Activated B cell treated with CpG ODN at 0.5 μM for 24 hours (primary cell): ENCODE results near the gene PCGF2. TPM values are rescaled to one million over a fixed set of nuclear protein-coding genes. Genes with fewer than 3 reads are reported as not detected.

Experiments used
- ATAC-seq: fragments of 200-7000 bp; cut with Tn5 transposase; one replicate; pipeline ENCODE4 v1.10.0; 2021; ENCODE audit warnings: low read depth, mild to moderate bottlenecking, moderate library complexity
- CTCF ChIA-PET: fragments of 350-600 bp; sonication (Branson Sonifier 250); formaldehyde crosslinking; loops from one replicate; lab custom pipeline; 2021; ENCODE audit warnings: antibody characterized with exemption; lab: Charles Lee
- POLR2A ChIA-PET: fragments of 350-600 bp; sonication (Branson Sonifier 250); formaldehyde crosslinking; loops from one replicate; lab custom pipeline; 2021; ENCODE audit warnings: antibody characterized with exemption; lab: Charles Lee
- DNase-seq: peaks from one replicate; pipeline ENCODE4 v3.0.0; 2022
- H3K27ac Mint-ChIP-seq: one replicate; pipeline ENCODE4 v1.8.0; 2020; ENCODE audit warnings: mixed read lengths
- H3K27me3 Mint-ChIP-seq: one replicate; pipeline ENCODE4 v1.8.0; 2021; ENCODE audit warnings: mixed read lengths
- H3K36me3 Mint-ChIP-seq: one replicate; pipeline ENCODE4 v1.8.0; 2021; ENCODE audit warnings: low read depth, mixed read lengths
- H3K4me1 Mint-ChIP-seq: one replicate; pipeline ENCODE4 v1.8.0; 2021; ENCODE audit warnings: mixed read lengths
- H3K4me3 Mint-ChIP-seq: one replicate; pipeline ENCODE4 v1.8.0; 2020; ENCODE audit warnings: mild to moderate bottlenecking, mixed read lengths
- H3K9me3 Mint-ChIP-seq: one replicate; pipeline ENCODE4 v1.8.0; 2020; ENCODE audit warnings: mixed read lengths
- intact Hi-C: fragments of 100-400 bp; cut with micrococcal nuclease; formaldehyde crosslinking; loops from one replicate; pipeline ENCODE4 v1.15.1; 2024
- total RNA-seq: library from RNA; stranded (reverse); gene quantifications from 2 replicates; pipeline ENCODE4 v1.2.3, GENCODE V29; 2022
- TF ChIP-seq, protein P1 (sequence below): fragments of 200-600 bp; IDR thresholded peaks from one replicate; pipeline ENCODE4 v1.8.0; 2022; ENCODE audit warnings: antibody characterized with exemption, mild to moderate bottlenecking

The PCGF2 gene
- total RNA-seq = not detected in 2 replicates

DNA sequence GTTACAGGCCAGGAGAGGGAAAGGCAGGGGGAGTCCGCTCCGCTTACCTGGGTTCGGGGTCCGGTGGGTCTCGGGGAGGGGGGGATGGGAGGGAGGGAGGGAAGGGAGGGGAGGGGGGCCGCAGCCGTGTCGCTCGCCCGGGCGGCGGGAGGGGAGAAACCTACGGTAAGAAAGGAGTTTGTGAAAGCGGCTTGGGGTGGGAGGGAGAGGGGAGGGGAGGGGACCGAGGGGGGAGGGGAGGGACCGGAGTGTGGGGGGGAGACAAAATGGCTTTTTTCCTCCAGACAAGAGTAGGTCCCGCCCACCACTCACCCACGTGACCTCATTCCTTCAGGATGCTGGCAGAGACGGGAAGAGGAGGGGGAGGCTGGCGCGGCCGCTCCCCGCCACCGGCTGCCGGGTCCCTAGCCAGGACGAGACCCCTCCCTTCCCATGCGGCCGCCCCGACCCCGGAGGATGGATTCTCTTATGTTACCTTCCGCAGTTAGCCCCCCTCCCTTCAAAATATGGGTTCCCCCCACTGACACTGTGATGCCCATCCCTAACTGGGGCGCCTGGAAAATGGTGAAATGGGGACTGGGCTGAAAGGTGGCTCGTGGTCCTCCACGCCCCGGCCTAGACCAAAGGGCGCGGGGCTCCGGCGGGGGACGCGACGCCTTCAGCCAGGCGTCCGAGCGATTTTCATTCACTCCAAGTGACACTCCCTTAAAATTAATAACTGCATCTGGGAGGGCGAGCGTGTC is at the start of gene PCGF2:
Gene PCGF2 (minus strand): TSS at position 188 of the 743 bp plus-strand sequence. CDS start 7,934 bp downstream, outside the sequence.
- ChIA-PET CTCF (no interaction called here), POLR2A (interaction anchor here (1.7 kb wide), 1 partner anchor 17 kb away, joined by 4 read pairs; no protein-coding TSS in a partner anchor)
- H3K27me3 Mint-ChIP-seq = peaks cover 39% of the 10 kb centered on the region
- peaks cover 10% of the 10 kb centered on the region for H3K36me3 Mint-ChIP-seq
- intact Hi-C loops = no loop called here
- H3K4me1 Mint-ChIP-seq = peaks cover 59% of the 10 kb centered on the region
- no peak within 1 kb of the TSS for H3K27ac Mint-ChIP-seq
- peak within 1 kb of the TSS; percentile 83 for H3K4me3 Mint-ChIP-seq
- H3K9me3 Mint-ChIP-seq = no peaks in the 10 kb centered on the region
- DNase-seq = no peak
- TF ChIP-seq, protein P1, sequence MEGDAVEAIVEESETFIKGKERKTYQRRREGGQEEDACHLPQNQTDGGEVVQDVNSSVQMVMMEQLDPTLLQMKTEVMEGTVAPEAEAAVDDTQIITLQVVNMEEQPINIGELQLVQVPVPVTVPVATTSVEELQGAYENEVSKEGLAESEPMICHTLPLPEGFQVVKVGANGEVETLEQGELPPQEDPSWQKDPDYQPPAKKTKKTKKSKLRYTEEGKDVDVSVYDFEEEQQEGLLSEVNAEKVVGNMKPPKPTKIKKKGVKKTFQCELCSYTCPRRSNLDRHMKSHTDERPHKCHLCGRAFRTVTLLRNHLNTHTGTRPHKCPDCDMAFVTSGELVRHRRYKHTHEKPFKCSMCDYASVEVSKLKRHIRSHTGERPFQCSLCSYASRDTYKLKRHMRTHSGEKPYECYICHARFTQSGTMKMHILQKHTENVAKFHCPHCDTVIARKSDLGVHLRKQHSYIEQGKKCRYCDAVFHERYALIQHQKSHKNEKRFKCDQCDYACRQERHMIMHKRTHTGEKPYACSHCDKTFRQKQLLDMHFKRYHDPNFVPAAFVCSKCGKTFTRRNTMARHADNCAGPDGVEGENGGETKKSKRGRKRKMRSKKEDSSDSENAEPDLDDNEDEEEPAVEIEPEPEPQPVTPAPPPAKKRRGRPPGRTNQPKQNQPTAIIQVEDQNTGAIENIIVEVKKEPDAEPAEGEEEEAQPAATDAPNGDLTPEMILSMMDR = no peak
- ATAC-seq = no peak

DNA sequence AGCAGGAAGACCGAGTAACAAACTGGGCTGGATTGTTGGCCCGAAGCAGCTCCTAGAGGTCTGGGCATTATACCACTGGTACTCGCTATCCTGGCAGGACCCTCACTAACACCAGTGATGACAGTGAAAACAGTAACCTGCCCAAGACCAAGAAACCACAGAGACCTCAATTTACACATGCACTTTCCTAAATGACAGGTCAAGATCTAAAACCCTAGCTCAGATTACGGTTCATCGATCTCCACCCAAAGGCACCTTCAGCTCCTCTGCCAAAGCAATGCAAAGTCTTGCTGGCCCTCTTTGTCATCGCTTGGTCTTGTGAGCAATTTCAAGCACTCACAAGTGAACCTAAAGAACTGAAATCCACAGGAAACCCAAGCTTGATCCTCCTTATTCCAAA is 49.7 kb upstream of the PCGF2 start:
- Mint-ChIP-seq H3K27ac (peak overlapping the region; percentile 81), H3K36me3 (peaks cover 35% of the 10 kb centered on the region), H3K27me3 (no peaks in the 10 kb centered on the region), H3K4me3 (peak overlapping the region; percentile 88), H3K9me3 (no peaks in the 10 kb centered on the region), H3K4me1 (peaks cover 39% of the 10 kb centered on the region)
- TF ChIP-seq, protein P1 = no peak
- CTCF ChIA-PET = no interaction called here
- POLR2A ChIA-PET = interaction anchor here (0.6 to 2.7 kb wide), 3 partner anchors 16 to 141 kb away, joined by 3 to 16 read pairs (median 3); partner anchors contain the start of gene RPL23
- DNase-seq (no peak), ATAC-seq (no peak)
- intact Hi-C loops = loop anchor here (1.0 to 2.0 kb wide), 2 partner anchors 11 to 355 kb away; no protein-coding TSS in a partner anchor

DNA sequence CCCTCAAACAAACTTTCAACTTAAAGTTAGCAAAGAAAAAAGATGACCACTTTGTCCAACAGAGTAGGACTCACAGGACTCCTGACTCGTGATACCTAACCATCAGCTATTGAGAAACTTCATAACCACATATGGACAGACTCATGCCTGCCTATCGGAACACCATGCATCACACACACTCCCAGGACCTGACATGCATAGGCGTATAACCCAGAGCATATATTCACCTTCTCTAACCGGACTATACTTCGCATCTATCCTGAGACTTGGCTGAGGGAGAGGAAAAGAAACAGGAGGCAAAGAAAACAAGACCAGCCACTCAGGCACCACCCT is 49.0 kb upstream of the PCGF2 start:
- CTCF ChIA-PET = no interaction called here

DNA sequence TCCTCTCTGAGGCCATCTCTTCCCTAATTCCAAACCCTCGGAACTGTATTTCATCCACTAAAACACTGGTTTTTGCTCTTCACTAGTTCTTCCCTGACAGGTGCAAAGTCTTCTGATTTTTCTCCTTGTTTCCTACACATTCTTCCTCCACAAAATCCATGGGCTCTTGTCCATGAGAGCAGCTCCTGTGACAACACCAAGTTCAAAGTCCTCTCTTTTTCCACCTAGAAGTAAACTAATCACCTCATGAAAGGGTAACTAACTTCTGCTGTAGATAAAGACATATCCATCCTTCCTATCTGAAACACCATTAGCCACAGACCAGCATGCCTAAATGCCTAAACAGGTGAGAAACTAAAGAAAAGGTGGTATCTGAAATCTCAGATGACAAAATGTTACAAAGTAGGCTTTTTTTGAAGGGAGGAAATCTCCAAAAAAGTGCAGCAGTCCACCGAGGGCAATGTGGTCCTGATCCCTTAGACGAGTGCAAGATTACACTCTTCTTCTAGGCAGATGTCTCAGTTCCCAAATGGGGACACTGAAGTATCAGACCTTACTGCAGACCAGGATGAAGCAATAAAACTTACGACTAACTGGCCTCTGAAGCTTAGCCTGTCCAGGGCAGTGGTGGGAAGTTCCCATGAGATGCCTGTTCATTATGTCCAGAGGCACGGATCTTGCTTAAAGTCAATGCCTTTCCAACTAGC is 48.5 kb upstream of the PCGF2 start:
- intact Hi-C loops = no loop called here
- DNase-seq (no peak), ATAC-seq (no peak)
- ChIA-PET CTCF (no interaction called here), POLR2A (no interaction called here)
- no peaks in the 10 kb centered on the region for H3K27me3 Mint-ChIP-seq
- H3K27ac Mint-ChIP-seq = no peak overlapping the region
- H3K36me3 Mint-ChIP-seq = peaks cover 31% of the 10 kb centered on the region
- H3K4me1 Mint-ChIP-seq = peaks cover 40% of the 10 kb centered on the region
- TF ChIP-seq, protein P1 = no peak
- H3K4me3 Mint-ChIP-seq = no peak overlapping the region
- no peaks in the 10 kb centered on the region for H3K9me3 Mint-ChIP-seq

More for the DNA sequence above, 49.0 kb upstream of the PCGF2 start:
- no peak overlapping the region for H3K27ac Mint-ChIP-seq
- DNase-seq = no peak
- H3K9me3 Mint-ChIP-seq = no peaks in the 10 kb centered on the region
- TF ChIP-seq, protein P1 = no peak
- ATAC-seq = no peak
- H3K4me1 Mint-ChIP-seq = peaks cover 40% of the 10 kb centered on the region
- peaks cover 34% of the 10 kb centered on the region for H3K36me3 Mint-ChIP-seq
- POLR2A ChIA-PET = interaction anchor here (0.7 kb wide), 1 partner anchor 16 kb away, joined by 3 read pairs; no protein-coding TSS in a partner anchor
- H3K4me3 Mint-ChIP-seq = peak overlapping the region; percentile 88
- no peaks in the 10 kb centered on the region for H3K27me3 Mint-ChIP-seq
- intact Hi-C loops = no loop called here

DNA sequence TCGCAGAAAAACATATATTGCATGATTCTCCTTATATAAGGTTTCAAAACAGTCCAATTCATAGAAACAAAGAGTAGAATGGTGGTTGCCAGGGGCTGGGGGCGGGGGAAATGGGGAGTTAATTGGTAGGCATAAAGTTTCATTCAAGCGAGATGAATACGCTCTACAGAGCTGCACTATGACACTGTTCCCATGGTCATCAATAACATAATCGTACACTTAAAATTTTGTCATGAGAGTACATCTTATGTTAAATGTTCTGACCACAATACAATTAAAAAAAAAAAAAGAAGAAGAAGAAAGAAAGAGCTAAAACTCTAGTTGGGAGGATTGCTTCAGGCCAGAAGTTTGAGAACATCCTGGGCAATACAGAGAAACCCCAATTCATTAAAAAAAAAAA is 46.1 kb upstream of the PCGF2 start:
- DNase-seq = no peak
- no peaks in the 10 kb centered on the region for H3K27me3 Mint-ChIP-seq
- CTCF ChIA-PET = no interaction called here
- no peak overlapping the region for H3K4me3 Mint-ChIP-seq
- peaks cover 23% of the 10 kb centered on the region for H3K36me3 Mint-ChIP-seq
- no peak overlapping the region for H3K27ac Mint-ChIP-seq
- intact Hi-C loops = no loop called here
- H3K9me3 Mint-ChIP-seq = no peaks in the 10 kb centered on the region
- TF ChIP-seq, protein P1 = no peak
- peaks cover 37% of the 10 kb centered on the region for H3K4me1 Mint-ChIP-seq
- POLR2A ChIA-PET = interaction anchor here (0.5 to 0.7 kb wide), 5 partner anchors 40 to 406 kb away, joined by 3 to 13 read pairs (median 4); partner anchors contain the start of gene RPL19
- no peak for ATAC-seq
